ENCODE results near the gene TNXB.
"Not testable (repeated sequence)": the region's sequence is repeated elsewhere in the genome, so short reads cannot be mapped to it uniquely, and the experiment has no call there.

TNXB gene

GRCh38 chr6:32052626-32053025 is 56.5 kb downstream of the TNXB start:
- DNase-seq, result not testable (repeated sequence)

DNA sequence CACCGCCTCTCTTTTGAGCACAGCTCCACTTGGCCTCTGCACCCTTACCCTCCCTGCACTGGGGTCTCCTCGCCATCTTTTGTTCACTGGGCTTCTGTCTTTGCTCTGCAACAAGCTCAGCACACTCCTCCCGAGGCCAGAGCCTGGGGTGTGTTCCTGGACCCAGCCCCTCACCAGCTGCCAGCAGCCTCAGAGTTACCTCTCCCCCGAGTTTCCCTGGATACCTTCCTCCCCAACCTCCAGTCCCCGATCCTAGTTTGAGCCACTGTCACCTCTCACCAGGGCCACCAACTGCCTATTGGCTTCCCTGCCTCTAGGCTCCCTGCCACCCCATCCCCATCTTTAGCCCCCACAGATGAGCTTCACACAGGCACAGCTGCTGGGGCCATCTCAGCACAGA is 58.6 kb downstream of the TNXB start:
- DNase-seq, result no peak

DNA sequence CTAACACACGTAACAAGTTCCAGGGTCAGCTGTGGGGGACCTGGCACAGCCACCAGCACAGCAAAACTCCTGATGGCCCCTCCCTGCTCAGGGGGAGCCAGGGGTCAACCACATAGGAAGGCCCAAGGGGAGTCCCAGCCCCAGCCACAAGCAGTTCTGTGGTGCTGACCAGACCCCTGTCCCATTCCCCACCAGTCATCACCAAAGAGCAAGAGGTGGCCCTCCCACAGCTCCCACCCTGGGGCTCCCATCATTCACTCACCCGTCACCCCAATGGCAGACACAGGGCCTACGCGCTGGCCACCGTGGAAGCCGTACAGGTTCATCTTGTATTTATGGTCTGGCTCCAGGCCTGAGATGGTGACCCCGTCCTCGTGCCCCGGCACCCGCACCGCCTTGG is 59.4 kb downstream of the TNXB start:
- not testable (repeated sequence) for DNase-seq

DNA sequence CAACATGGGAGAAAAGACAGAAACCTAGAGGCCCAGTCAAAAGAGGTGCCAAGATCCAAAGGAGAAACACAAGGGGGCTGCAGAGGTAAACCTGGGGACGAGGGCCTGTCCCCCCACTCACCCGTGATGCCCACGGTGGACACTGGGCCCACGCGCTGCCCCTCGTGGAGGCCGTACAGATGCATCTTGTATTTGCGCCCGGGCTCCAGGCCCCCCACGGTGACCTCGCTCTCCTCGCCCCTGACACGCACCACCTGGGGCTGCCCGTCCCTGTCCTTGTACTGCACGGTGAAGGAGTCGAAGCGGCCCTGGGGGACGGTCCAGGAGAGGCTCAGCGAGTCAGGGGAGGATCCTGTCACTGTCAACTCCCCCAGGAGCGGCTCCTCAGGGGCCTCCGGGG is 60.0 kb downstream of the TNXB start:
- DNase-seq, result not testable (repeated sequence)

DNA sequence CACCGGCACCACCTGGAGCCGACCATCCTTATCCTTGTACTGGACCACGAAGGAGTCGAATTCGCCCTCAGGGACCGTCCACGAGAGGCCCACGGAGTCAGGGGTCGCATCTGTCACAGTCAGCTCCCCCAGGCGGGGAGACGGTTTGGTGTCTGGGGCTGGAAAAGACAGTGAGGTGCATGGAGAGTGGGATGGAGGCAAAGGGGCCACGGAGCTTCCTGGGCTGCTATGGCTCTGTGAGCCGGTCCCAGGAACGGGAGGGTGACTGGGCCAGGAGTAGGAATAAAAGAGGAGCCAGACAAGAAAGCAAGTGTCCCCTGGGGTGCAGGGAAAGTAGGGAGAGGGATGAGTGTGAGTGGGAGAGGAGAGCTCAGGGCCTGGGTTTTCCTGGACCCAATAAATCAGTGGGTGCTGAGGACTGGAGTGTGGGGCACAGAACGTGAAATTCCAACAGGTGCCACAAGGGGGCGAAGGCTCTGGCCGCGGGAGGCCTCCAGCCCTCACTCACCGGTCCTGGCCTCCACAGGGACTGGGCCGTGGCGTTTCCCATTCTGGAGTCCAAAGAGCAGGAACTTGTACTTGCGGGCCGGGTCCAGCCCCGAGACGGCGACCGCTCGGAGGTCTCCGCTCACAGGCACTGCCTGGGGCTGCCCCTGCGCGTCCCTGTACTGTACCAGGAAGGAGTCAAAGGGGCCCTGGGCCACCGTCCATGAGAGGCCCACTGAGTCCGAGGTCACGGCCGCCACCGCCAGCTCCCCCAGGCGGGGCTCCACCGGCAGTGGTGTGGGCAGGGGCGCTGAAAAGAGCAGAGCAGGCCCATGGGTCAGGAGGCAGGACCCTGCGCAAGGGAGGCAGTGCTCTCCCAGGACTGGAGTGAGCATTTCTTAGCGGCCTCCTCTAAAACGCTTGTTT is 61.0 kb downstream of the TNXB start:
- DNase-seq, result peak; percentile 27 to 37

DNA sequence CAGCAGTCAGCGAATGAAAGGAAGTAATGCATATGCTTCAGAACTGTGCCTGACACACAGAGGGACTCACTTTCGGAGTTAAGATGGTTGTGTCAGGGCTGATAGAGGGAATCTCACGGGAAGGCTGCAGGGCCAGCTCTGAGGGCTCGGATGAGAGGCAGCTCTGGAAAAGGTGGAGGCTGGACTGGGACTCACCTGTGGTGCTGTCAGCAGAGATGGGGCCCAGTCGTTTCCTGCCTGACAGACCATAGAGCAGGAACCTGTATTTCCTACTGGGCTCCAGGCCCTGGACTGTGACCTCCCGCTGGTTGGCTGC is 61.6 kb downstream of the TNXB start:
- no peak for DNase-seq

- DNase-seq, result no peak
These were observed 62.1 kb downstream of the TNXB start for GRCh38 chr6:32047084-32047478.

DNA sequence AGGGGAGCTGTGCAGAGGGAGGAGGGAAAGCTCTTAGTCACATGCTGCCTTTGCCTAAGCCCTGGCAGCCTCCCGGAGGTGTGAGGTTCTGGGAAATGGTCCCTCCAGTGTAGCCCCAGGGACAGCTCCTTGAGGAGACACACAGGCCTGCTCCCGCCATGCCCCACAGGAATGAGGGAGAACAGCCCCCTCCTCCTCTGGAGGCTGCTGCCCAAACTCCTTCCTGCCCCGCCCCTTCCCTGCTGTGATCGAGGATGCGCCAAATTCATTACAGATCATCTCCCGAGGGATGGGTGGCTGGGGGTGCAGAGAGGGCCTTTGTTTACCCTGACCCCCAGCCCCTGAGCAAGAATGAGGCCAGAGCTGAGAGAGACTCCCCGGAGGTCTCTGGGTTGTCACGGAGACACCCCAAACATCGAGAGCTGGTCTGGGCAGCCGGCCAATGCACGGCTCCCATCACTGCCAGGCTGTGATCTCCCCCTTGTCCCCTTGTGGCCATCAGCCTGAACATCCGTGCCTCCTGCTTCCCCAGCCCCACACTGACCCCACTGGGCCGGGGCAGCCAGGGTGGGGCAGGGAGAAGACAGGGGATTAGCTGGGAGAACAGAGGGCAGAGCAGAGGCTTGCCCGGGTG is 62.6 kb downstream of the TNXB start:
- DNase-seq, result no peak

DNA sequence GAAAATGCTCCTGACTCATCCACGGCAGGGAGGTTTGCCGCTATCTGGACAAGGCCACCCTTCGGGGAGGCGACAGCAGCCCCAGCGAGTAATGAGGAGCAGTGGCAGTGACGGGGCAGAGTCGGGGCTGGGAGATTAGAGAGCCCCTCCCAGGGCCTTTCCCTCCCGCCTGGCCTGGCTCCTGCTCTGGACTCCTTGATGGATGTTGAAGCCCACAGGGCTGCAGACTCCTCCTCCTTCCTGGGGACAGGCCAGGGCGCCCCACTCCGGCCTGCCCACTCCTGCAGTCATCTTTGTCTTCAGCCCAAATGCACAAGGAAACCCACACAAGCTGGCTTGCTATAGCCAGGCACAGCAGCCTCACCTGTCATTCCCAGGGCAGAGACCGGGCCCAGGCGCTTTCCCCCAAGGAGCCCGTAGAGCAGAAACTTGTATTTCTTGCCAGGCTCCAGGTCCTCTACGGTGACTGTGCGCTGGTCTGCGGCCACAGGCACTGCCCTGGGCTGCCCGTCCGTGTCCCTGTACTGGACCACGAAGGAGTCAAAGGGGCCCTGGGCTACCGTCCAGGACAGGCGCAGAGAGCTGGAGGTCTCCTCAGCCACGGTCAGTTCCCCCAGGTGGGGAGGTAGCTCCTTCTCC is 63.2 kb downstream of the TNXB start:
- DNase-seq, result no peak

- not testable (repeated sequence) for DNase-seq
These were observed 64.2 kb downstream of the TNXB start for GRCh38 chr6:32044916-32045315.

- not testable (repeated sequence) for DNase-seq
These were observed 65.4 kb downstream of the TNXB start for GRCh38 chr6:32043589-32044380.

- not testable (repeated sequence) for DNase-seq
These were observed 66.9 kb downstream of the TNXB start for GRCh38 chr6:32042276-32042675.

- not testable (repeated sequence) for DNase-seq
These were observed 67.8 kb downstream of the TNXB start for GRCh38 chr6:32041385-32041784.

DNA sequence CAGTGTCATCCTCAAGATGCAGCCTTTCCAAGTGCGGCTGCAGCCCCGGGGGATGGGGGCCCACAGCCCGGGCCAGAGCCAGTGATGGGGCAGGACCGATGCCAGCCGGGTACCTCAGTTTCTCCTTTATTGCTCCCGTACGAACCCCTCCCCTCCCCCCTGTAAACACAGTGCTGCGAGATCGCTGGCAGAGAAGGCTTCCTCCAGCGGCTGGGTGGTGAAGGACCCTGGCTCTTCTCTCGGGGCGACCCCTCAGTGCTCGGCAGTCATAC is 68.2 kb downstream of the TNXB start:
- not testable (repeated sequence) for DNase-seq

GRCh38 chr6:32040299-32041049 is 68.7 kb downstream of the TNXB start:
- not testable (repeated sequence) for DNase-seq

DNA sequence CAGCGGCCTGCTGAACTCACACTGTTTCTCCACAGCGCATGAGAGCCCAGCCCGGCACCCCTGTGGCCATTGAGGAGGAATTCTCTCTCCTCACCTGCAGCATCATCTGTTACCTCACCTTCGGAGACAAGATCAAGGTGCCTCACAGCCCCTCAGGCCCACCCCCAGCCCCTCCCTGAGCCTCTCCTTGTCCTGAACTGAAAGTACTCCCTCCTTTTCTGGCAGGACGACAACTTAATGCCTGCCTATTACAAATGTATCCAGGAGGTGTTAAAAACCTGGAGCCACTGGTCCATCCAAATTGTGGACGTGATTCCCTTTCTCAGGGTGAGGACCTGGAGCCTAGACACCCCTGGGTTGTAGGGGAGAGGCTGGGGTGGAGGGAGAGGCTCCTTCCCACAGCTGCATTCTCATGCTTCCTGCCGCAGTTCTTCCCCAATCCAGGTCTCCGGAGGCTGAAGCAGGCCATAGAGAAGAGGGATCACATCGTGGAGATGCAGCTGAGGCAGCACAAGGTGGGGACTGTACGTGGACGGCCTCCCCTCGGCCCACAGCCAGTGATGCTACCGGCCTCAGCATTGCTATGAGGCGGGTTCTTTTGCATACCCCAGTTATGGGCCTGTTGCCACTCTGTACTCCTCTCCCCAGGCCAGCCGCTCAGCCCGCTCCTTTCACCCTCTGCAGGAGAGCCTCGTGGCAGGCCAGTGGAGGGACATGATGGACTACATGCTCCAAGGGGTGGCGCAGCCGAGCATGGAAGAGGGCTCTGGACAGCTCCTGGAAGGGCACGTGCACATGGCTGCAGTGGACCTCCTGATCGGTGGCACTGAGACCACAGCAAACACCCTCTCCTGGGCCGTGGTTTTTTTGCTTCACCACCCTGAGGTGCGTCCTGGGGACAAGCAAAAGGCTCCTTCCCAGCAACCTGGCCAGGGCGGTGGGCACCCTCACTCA is 69.5 kb downstream of the TNXB start:
- DNase-seq, result not testable (repeated sequence)

DNA sequence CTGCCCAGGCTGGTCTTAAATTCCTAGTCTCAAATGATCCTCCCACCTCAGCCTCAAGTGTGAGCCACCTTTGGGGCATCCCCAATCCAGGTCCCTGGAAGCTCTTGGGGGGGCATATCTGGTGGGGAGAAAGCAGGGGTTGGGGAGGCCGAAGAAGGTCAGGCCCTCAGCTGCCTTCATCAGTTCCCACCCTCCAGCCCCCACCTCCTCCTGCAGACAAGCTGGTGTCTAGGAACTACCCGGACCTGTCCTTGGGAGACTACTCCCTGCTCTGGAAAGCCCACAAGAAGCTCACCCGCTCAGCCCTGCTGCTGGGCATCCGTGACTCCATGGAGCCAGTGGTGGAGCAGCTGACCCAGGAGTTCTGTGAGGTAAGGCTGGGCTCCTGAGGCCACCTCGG is 70.3 kb downstream of the TNXB start:
- not testable (repeated sequence) for DNase-seq

DNA sequence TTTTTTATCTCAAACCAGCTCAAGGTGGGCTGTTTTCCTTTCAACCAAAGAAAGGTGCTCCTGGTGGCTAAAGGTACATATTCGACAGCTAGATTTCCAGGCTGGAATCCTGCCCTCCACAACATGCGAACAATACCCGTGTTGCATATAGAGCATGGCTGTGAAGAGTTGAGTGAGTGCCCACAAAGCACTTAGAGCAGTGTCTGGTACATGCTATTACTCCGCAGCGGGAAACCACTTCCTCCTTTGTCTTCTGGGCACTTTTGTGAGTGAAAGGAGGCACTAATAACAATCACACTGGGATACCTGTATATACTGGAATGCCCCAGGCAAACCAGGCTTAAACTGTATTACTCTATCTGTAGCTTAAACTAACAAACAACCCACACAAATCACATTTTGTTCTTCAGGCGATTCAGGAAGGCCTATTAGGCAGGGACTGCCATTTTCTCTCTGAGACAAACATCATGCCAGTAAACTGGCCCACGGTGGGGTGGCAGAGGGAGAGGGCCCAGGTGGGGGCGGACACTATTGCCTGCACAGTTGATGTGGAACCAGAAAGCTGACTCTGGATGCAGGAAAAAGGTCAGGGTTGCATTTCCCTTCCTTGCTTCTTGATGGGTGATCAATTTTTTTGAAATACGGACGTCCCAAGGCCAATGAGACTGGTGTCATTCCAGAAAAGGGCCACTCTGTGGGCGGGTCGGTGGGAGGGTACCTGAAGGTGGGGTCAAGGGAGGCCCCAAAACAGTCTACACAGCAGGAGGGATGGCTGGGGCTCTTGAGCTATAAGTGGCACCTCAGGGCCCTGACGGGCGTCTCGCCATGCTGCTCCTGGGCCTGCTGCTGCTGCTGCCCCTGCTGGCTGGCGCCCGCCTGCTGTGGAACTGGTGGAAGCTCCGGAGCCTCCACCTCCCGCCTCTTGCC is 71.3 kb downstream of the TNXB start, which contains the start of gene CYP21A2:
Gene CYP21A2, plus strand, starts transcription at position 818 of the 927 bp plus-strand sequence. Its CDS starts 8 bp downstream, at position 826.
- DNase-seq, result not testable (repeated sequence)

DNA sequence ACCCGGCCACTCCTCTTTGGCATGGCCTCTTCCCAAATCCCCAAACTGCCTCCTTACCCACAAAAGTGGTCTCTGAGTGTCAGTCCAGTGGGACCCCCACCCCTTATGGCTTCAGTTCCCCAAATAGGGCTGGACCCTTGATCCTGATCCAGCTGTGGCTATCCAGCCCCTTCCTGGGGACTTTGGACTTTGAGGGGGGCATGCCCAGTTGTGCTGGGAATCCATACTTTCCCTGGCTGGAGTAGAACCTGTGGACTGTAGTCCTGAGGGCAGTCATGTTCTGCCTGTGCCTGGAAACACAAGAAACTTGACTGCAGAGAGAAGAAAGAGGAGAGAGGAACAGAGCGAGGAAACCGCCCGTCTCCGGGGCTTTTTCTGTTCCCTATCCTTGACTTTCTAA is 72.0 kb downstream of the TNXB start:
- DNase-seq, result not testable (repeated sequence)
